GM18517 (cell line): Measurements from ENCODE around the gene ERGIC1.
"Not testable (repeated sequence)": the region's sequence is repeated elsewhere in the genome, so short reads cannot be mapped to it uniquely, and the experiment has no call there.

ENCODE experiments used
- ATAC-seq: cut with Tn5 transposase; IDR thresholded peaks from one replicate; pipeline ENCODE4 v1.9.1; 2021; ENCODE audit warnings: mild to moderate bottlenecking, moderate library complexity; ENCODE audit not compliant: unreplicated experiment

ERGIC1 gene

GRCh38 chr5:172833686-172834414 is at the start of gene ERGIC1:
ERGIC1 (plus strand) TSS chr5:172834251; CDS start chr5:172834414, 163 bp downstream.
- peak; percentile 42 for ATAC-seq

GRCh38 chr5:172785429-172786088 is 48.5 kb upstream of the ERGIC1 start:
- ATAC-seq: no peak

- ATAC-seq: no peak
These were observed 47.2 kb upstream of the ERGIC1 start for GRCh38 chr5:172786736-172787462.

- not testable (repeated sequence) for ATAC-seq
These were observed 46.5 kb upstream of the ERGIC1 start for GRCh38 chr5:172787538-172787937.

GRCh38 chr5:172788771-172789686 is 45.0 kb upstream of the ERGIC1 start:
- ATAC-seq: no peak

- ATAC-seq: no peak
These were observed 44.2 kb upstream of the ERGIC1 start for GRCh38 chr5:172789687-172790495.

GRCh38 chr5:172790496-172790889 is 43.6 kb upstream of the ERGIC1 start:
- no peak for ATAC-seq

GRCh38 chr5:172791286-172791685 is 42.8 kb upstream of the ERGIC1 start:
- ATAC-seq: no peak

GRCh38 chr5:172791726-172792445 is 42.2 kb upstream of the ERGIC1 start:
- ATAC-seq: no peak

GRCh38 chr5:172792701-172793570 is 41.1 kb upstream of the ERGIC1 start:
- ATAC-seq: no peak

- ATAC-seq: no peak
These were observed 40.2 kb upstream of the ERGIC1 start for GRCh38 chr5:172793577-172794488.

GRCh38 chr5:172795318-172795977 is 38.6 kb upstream of the ERGIC1 start:
- no peak for ATAC-seq

GRCh38 chr5:172796306-172796705 is 37.7 kb upstream of the ERGIC1 start:
- ATAC-seq: no peak

GRCh38 chr5:172797771-172798191 is 36.3 kb upstream of the ERGIC1 start:
- no peak for ATAC-seq

- no peak for ATAC-seq
These were observed 35.4 kb upstream of the ERGIC1 start for GRCh38 chr5:172798422-172799215.

- ATAC-seq: no peak
These were observed 34.6 kb upstream of the ERGIC1 start for GRCh38 chr5:172799416-172799815.
